Ovary (tissue), 3 donors: ENCODE data around the gene FARS2.

ENCODE experiments used
- EP300 ChIP-seq: sonication (generic); formaldehyde crosslinking; IDR thresholded peaks from one replicate; pipeline ENCODE4 v1.6.1; 2017; ENCODE audit warnings: antibody characterized with exemption
- POLR2A ChIP-seq: fragments of 450-650 bp; IDR thresholded peaks from one replicate; pipeline ENCODE4 v1.6.1; 2017; ENCODE audit warnings: antibody characterized with exemption, mild to moderate bottlenecking, moderate library complexity
- TF ChIP-seq, protein P1 (sequence below), 3 donors: fragments of 450-650 bp in 2 of 3; fragments of 200-600 bp in 1 of 3; IDR thresholded peaks; one replicate each; pipeline versions ENCODE4 v1.5.1 to v1.8.0; 2016 to 2022; ENCODE audit warnings: antibody characterized with exemption in 3 of 3, mild to moderate bottlenecking in 1 of 3
- donor health status: DM: no; HTN: no; CAD: no.

DNA sequence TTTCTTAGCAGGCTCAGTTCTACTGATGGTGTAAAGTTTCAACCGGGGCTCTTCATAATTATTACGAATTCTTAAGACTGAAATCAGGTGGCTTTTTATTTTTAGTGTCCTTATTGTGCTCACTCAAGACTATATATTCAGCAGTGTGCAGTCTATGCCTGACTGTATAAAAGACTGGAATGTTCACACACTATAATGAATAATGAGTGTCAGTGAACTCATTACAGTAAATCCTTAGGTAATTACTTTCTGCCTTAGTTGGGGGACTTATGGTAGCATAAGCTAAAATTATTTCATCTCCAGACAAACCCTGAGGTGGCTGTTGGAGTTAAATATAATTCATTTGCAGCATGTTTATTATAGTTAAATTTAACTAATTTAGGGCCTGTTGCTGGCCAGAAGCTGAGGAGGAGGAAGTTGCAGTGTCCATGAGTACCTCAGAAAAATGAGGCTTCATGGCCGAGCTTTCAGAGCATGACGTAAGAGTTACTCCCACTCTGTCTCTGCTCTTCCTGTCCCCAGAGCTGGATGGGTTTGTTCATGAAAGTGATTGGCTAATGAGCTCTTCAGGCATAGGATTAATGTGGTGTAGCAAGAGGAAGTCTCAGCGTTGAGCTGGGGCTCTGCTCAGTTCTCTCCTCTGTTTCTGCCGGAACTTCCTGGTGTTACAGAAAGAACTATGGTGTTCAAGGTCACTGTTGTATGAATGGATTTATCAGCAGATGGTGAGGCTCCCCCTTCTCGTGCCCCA lies 409.7 kb downstream of the FARS2 start:
- TF ChIP-seq, protein P1, sequence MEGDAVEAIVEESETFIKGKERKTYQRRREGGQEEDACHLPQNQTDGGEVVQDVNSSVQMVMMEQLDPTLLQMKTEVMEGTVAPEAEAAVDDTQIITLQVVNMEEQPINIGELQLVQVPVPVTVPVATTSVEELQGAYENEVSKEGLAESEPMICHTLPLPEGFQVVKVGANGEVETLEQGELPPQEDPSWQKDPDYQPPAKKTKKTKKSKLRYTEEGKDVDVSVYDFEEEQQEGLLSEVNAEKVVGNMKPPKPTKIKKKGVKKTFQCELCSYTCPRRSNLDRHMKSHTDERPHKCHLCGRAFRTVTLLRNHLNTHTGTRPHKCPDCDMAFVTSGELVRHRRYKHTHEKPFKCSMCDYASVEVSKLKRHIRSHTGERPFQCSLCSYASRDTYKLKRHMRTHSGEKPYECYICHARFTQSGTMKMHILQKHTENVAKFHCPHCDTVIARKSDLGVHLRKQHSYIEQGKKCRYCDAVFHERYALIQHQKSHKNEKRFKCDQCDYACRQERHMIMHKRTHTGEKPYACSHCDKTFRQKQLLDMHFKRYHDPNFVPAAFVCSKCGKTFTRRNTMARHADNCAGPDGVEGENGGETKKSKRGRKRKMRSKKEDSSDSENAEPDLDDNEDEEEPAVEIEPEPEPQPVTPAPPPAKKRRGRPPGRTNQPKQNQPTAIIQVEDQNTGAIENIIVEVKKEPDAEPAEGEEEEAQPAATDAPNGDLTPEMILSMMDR (IDR thresholded peaks at IDR 0.05) = no peak
- no peak for TF ChIP-seq POLR2A
- no peak for TF ChIP-seq EP300
